ENCODE results near the gene PIK3C2G.

PIK3C2G gene

DNA sequence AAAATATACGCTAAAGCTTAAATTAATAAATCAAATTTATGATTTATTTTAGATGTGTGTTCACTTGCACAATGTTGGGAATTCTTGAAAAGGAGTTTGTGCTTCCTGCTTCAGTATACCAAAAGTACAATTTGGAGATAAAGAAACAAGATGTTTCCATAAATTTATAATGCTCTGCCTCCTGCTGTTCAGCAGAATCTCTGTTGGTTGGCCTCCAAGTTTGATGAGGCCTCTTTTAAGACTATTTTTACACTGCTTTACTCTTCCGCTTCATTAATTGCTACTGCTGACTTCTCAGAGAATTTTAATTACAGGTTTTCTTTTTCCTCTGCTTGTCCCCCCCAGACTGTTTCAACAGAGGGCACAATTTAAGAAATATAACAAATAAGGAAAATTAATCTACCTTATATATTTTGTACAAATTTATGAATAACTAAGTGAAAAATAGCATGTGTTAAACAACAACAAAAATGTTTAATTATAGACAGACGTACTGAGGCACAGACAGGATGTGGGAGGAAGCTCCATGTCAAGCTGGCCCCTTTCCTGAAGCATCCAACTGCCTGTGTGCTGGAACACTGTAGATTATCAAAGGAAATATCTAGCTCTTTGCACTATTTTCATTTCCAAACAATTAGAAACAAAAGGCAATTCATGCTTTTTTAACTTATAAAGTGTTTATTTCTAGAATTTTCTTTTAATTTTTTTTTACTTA lies 83.9 kb downstream of the PIK3C2G start:
- Histone ChIP-seq H3K4me1 (ENCODE audit: insufficient read depth, low read length) (no peaks in the 10 kb centered on the region), H3K9ac (ENCODE audit: low read length) (no peak overlapping the region), H3K27ac (ENCODE audit: low read depth, low read length) (no peak overlapping the region), H3K27me3 (ENCODE audit: control insufficient read depth in 1 of 2, insufficient read depth in 2 of 2, low read length in 2 of 2) (no peaks in the 10 kb centered on the region), H3K36me3 (ENCODE audit: insufficient read depth, low read length) (no peaks in the 10 kb centered on the region), H3K9me3 (ENCODE audit: low read length) (no peaks in the 10 kb centered on the region), H3K4me3 (ENCODE audit: low read depth in 1 of 2, low read length in 2 of 2) (no peak overlapping the region)

DNA sequence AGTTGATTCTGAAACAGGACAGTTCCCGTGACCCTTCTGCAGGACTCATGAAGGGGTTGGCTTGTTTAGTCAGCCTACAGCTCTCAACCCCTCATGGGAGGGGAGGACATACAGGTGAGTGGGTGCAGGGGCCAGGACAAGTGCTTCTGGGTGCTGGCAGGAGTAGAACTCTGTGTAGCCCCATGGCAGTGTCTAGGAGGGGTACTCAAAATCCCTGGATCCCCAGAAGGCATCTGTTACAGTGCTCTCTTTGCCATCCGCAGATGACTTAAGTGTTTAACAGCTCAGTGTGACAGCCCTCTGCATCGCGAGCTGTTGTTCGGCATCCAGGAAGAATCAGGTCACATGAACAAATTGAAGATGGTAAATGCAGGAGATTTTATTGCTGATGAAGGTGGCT lies 91.0 kb downstream of the PIK3C2G start:
- no peak overlapping the region for H3K27ac ChIP-seq (ENCODE audit: low read depth, low read length)
- H3K9me3 ChIP-seq (ENCODE audit: low read length) = no peaks in the 10 kb centered on the region
- no peaks in the 10 kb centered on the region for H3K36me3 ChIP-seq (ENCODE audit: insufficient read depth, low read length)
- H3K4me3 ChIP-seq (ENCODE audit: low read depth in 1 of 2, low read length in 2 of 2) = no peak overlapping the region
- H3K27me3 ChIP-seq (ENCODE audit: control insufficient read depth in 1 of 2, insufficient read depth in 2 of 2, low read length in 2 of 2) = no peaks in the 10 kb centered on the region
- no peaks in the 10 kb centered on the region for H3K4me1 ChIP-seq (ENCODE audit: insufficient read depth, low read length)
- H3K9ac ChIP-seq (ENCODE audit: low read length) = no peak overlapping the region

GRCh38 chr12:18355429-18355828 lies 94.1 kb downstream of the PIK3C2G start:
- H3K27me3 ChIP-seq (ENCODE audit: control insufficient read depth in 1 of 2, insufficient read depth in 2 of 2, low read length in 2 of 2) = no peaks in the 10 kb centered on the region
- no peaks in the 10 kb centered on the region for H3K9me3 ChIP-seq (ENCODE audit: low read length)
- no peak overlapping the region for H3K4me3 ChIP-seq (ENCODE audit: low read depth in 1 of 2, low read length in 2 of 2)
- no peak overlapping the region for H3K27ac ChIP-seq (ENCODE audit: low read depth, low read length)
- H3K9ac ChIP-seq (ENCODE audit: low read length) = no peak overlapping the region
- no peaks in the 10 kb centered on the region for H3K36me3 ChIP-seq (ENCODE audit: insufficient read depth, low read length)
- H3K4me1 ChIP-seq (ENCODE audit: insufficient read depth, low read length) = no peaks in the 10 kb centered on the region

GRCh38 chr12:18358077-18358476 lies 96.8 kb downstream of the PIK3C2G start:
- H3K4me3 ChIP-seq (ENCODE audit: low read depth in 1 of 2, low read length in 2 of 2) = no peak overlapping the region
- no peaks in the 10 kb centered on the region for H3K27me3 ChIP-seq (ENCODE audit: control insufficient read depth in 1 of 2, insufficient read depth in 2 of 2, low read length in 2 of 2)
- H3K27ac ChIP-seq (ENCODE audit: low read depth, low read length) = no peak overlapping the region
- H3K36me3 ChIP-seq (ENCODE audit: insufficient read depth, low read length) = no peaks in the 10 kb centered on the region
- no peaks in the 10 kb centered on the region for H3K9me3 ChIP-seq (ENCODE audit: low read length)
- H3K4me1 ChIP-seq (ENCODE audit: insufficient read depth, low read length) = no peaks in the 10 kb centered on the region
- H3K9ac ChIP-seq (ENCODE audit: low read length) = no peak overlapping the region

GRCh38 chr12:18358930-18359329 lies 97.6 kb downstream of the PIK3C2G start:
- Histone ChIP-seq H3K4me1 (ENCODE audit: insufficient read depth, low read length) (no peaks in the 10 kb centered on the region), H3K36me3 (ENCODE audit: insufficient read depth, low read length) (no peaks in the 10 kb centered on the region), H3K9me3 (ENCODE audit: low read length) (no peaks in the 10 kb centered on the region)

GRCh38 chr12:18361433-18361832 lies 100.1 kb downstream of the PIK3C2G start:
- no peaks in the 10 kb centered on the region for H3K9me3 ChIP-seq (ENCODE audit: low read length)
- no peaks in the 10 kb centered on the region for H3K36me3 ChIP-seq (ENCODE audit: insufficient read depth, low read length)
- H3K27ac ChIP-seq (ENCODE audit: low read depth, low read length) = no peak overlapping the region
- no peak overlapping the region for H3K9ac ChIP-seq (ENCODE audit: low read length)
- H3K4me3 ChIP-seq (ENCODE audit: low read depth in 1 of 2, low read length in 2 of 2) = no peak overlapping the region
- H3K4me1 ChIP-seq (ENCODE audit: insufficient read depth, low read length) = no peaks in the 10 kb centered on the region
- no peaks in the 10 kb centered on the region for H3K27me3 ChIP-seq (ENCODE audit: control insufficient read depth in 1 of 2, insufficient read depth in 2 of 2, low read length in 2 of 2)

More at GRCh38 chr12:18358930-18359329, 97.6 kb downstream of the PIK3C2G start:
- Histone ChIP-seq H3K27ac (ENCODE audit: low read depth, low read length) (no peak overlapping the region), H3K9ac (ENCODE audit: low read length) (no peak overlapping the region), H3K27me3 (ENCODE audit: control insufficient read depth in 1 of 2, insufficient read depth in 2 of 2, low read length in 2 of 2) (no peaks in the 10 kb centered on the region), H3K4me3 (ENCODE audit: low read depth in 1 of 2, low read length in 2 of 2) (no peak overlapping the region)

DNA sequence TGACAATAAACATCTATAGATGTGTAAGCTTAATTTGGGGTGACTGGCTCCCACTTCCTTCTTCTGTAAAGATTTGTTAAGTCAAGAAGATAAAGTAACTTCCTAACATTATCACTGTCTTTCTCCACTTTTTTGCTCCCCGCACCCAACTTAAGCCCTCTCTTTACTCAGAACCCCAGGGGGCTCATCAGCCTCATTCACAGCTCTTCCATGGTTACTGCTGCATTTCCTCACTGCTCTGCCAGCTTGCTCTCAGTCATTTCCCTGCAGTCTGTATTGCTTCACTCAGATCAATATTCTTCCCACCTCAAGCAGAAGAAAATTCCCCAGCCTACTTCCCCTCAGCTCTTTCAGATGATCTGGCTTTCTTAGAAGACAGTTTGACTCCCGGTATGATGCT lies 102.0 kb downstream of the PIK3C2G start:
- Histone ChIP-seq H3K27me3 (ENCODE audit: control insufficient read depth in 1 of 2, insufficient read depth in 2 of 2, low read length in 2 of 2) (no peaks in the 10 kb centered on the region), H3K4me3 (ENCODE audit: low read depth in 1 of 2, low read length in 2 of 2) (no peak overlapping the region), H3K4me1 (ENCODE audit: insufficient read depth, low read length) (no peaks in the 10 kb centered on the region), H3K36me3 (ENCODE audit: insufficient read depth, low read length) (no peaks in the 10 kb centered on the region), H3K27ac (ENCODE audit: low read depth, low read length) (no peak overlapping the region), H3K9ac (ENCODE audit: low read length) (no peak overlapping the region), H3K9me3 (ENCODE audit: low read length) (no peaks in the 10 kb centered on the region)

DNA sequence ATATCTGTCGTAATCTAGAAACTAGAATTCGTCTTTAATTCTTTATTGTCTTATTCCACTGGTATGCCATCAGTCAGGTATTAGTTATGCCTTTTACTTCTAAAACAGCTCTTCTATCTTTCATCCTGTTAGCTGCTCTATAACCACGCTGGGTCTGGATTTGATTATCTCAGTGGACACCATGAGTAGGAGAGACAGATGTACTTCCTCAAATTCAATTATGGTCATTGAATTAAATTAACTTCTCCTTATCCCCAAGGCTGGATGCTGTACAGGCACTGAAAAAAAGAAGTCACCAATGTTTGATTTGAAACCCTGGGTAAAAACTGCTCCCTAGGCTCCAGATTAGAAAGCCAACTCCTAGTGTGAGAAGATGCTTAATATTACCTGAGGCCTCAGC lies 107.3 kb downstream of the PIK3C2G start:
- Histone ChIP-seq H3K27ac (ENCODE audit: low read depth, low read length) (no peak overlapping the region), H3K4me1 (ENCODE audit: insufficient read depth, low read length) (no peaks in the 10 kb centered on the region), H3K4me3 (ENCODE audit: low read depth in 1 of 2, low read length in 2 of 2) (no peak overlapping the region), H3K9me3 (ENCODE audit: low read length) (no peaks in the 10 kb centered on the region), H3K27me3 (ENCODE audit: control insufficient read depth in 1 of 2, insufficient read depth in 2 of 2, low read length in 2 of 2) (no peaks in the 10 kb centered on the region), H3K36me3 (ENCODE audit: insufficient read depth, low read length) (no peaks in the 10 kb centered on the region), H3K9ac (ENCODE audit: low read length) (no peak overlapping the region)

- H3K27ac ChIP-seq (ENCODE audit: low read depth, low read length) = no peak overlapping the region
- no peak overlapping the region for H3K9ac ChIP-seq (ENCODE audit: low read length)
- H3K4me1 ChIP-seq (ENCODE audit: insufficient read depth, low read length) = no peaks in the 10 kb centered on the region
- H3K36me3 ChIP-seq (ENCODE audit: insufficient read depth, low read length) = no peaks in the 10 kb centered on the region
- H3K4me3 ChIP-seq (ENCODE audit: low read depth in 1 of 2, low read length in 2 of 2) = no peak overlapping the region
- H3K9me3 ChIP-seq (ENCODE audit: low read length) = no peaks in the 10 kb centered on the region
- H3K27me3 ChIP-seq (ENCODE audit: control insufficient read depth in 1 of 2, insufficient read depth in 2 of 2, low read length in 2 of 2) = no peaks in the 10 kb centered on the region
Observed at GRCh38 chr12:18373181-18373580, 111.9 kb downstream of the PIK3C2G start.

DNA sequence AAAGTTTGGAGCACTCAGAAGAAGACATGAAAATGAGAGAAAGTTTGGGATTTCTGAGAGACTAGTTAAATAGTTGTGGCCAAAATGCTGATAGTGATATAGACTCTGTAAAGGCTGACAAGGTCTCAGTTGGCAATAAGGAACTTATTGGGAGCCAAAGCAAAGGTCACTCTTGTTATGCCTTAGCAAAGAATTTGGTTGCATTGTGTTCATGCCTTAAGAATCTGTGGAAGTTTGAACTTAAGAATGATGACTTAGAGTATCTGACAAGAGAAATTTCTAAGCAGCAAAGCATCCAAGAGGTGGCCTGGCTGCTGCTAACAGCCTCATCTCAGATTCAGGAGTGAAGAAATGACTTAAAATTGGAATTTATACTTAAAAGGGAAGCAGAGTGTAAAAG lies 113.8 kb downstream of the PIK3C2G start:
- Histone ChIP-seq H3K27me3 (ENCODE audit: control insufficient read depth in 1 of 2, insufficient read depth in 2 of 2, low read length in 2 of 2) (no peaks in the 10 kb centered on the region), H3K36me3 (ENCODE audit: insufficient read depth, low read length) (no peaks in the 10 kb centered on the region), H3K4me1 (ENCODE audit: insufficient read depth, low read length) (no peaks in the 10 kb centered on the region), H3K4me3 (ENCODE audit: low read depth in 1 of 2, low read length in 2 of 2) (no peak overlapping the region), H3K27ac (ENCODE audit: low read depth, low read length) (no peak overlapping the region), H3K9me3 (ENCODE audit: low read length) (no peaks in the 10 kb centered on the region), H3K9ac (ENCODE audit: low read length) (no peak overlapping the region)

GRCh38 chr12:18375583-18375982 lies 114.3 kb downstream of the PIK3C2G start:
- Histone ChIP-seq H3K4me3 (ENCODE audit: low read depth in 1 of 2, low read length in 2 of 2) (no peak overlapping the region), H3K4me1 (ENCODE audit: insufficient read depth, low read length) (no peaks in the 10 kb centered on the region), H3K27me3 (ENCODE audit: control insufficient read depth in 1 of 2, insufficient read depth in 2 of 2, low read length in 2 of 2) (no peaks in the 10 kb centered on the region), H3K36me3 (ENCODE audit: insufficient read depth, low read length) (no peaks in the 10 kb centered on the region), H3K9ac (ENCODE audit: low read length) (no peak overlapping the region), H3K9me3 (ENCODE audit: low read length) (no peaks in the 10 kb centered on the region), H3K27ac (ENCODE audit: low read depth, low read length) (no peak overlapping the region)

DNA sequence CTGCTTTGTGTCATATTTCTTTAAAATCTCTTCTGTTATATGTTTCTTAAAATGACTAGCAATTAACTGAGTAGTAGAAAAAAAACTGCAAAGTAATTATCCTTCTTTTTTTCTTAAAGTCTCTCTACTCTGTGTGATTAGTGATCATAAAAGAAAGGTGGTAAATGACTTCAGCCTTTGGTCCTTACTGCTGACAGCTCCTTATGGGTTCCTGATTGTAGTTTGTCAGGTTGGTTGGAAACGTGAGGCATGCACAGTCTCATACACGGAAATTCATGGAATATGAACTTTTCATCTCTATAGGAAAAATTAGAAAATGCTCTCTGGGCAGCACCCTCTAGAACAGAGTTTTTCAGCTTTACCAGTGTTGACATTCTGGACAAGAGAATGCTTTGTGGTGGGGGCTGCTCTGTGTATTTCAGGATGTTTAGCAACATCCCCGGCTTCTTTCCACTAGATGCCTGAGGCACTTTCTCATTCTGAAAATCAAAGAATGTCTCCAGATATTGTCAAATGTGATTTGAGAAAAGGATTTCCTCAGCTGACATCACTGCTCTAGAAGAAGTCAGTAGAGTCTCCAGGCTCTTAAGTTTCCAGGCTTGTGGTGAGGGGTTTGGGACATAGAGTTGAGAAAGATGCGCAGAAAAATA lies 121.0 kb downstream of the PIK3C2G start:
- Histone ChIP-seq H3K9me3 (ENCODE audit: low read length) (no peaks in the 10 kb centered on the region), H3K27ac (ENCODE audit: low read depth, low read length) (no peak overlapping the region), H3K27me3 (ENCODE audit: control insufficient read depth in 1 of 2, insufficient read depth in 2 of 2, low read length in 2 of 2) (no peaks in the 10 kb centered on the region), H3K9ac (ENCODE audit: low read length) (no peak overlapping the region), H3K4me3 (ENCODE audit: low read depth in 1 of 2, low read length in 2 of 2) (no peak overlapping the region), H3K36me3 (ENCODE audit: insufficient read depth, low read length) (no peaks in the 10 kb centered on the region), H3K4me1 (ENCODE audit: insufficient read depth, low read length) (no peaks in the 10 kb centered on the region)

All from muscle layer of colon (tissue), 2 donors.